H9 (cell line): ENCODE measurements around the gene CA12. TPM values are rescaled to one million over a fixed set of nuclear protein-coding genes. Genes with fewer than 3 reads are reported as not detected.

Source experiments
- DNase-seq: peaks from one replicate; pipeline ENCODE4 v3.0.0-alpha.2; 2017
- H2AFZ ChIP-seq: one replicate; pipeline ENCODE4 v1.6.1; 2013; ENCODE audit warnings: mild to moderate bottlenecking, low read length, control low read depth, moderate library complexity
- H2AK5ac ChIP-seq: 2 replicates; pipeline ENCODE4 v1.6.1; 2013; ENCODE audit warnings: low read length, control low read depth, mixed read lengths; ENCODE audit not compliant: insufficient read length
- H2BK120ac ChIP-seq: one replicate; pipeline ENCODE4 v1.6.1; 2013; ENCODE audit warnings: low read depth, mild to moderate bottlenecking, low read length, control low read depth, inconsistent platforms; ENCODE audit not compliant: poor library complexity, severe bottlenecking
- H2BK12ac ChIP-seq: 2 replicates; pipeline ENCODE4 v1.6.1; 2013; ENCODE audit warnings: low read length, control low read depth, mixed read lengths, low read depth; ENCODE audit not compliant: insufficient read length
- H2BK15ac ChIP-seq: 2 replicates; pipeline ENCODE4 v1.6.1; 2013; ENCODE audit warnings: low read depth, low read length, control low read depth
- H2BK20ac ChIP-seq: one replicate; pipeline ENCODE4 v1.6.1; 2013; ENCODE audit warnings: low read depth, mild to moderate bottlenecking, low read length, control low read depth, inconsistent platforms; ENCODE audit not compliant: poor library complexity, severe bottlenecking
- H2BK5ac ChIP-seq: 2 replicates; pipeline ENCODE4 v1.6.1; 2013; ENCODE audit warnings: low read length, control low read depth, mixed read lengths; ENCODE audit not compliant: insufficient read length
- H3K14ac ChIP-seq: 2 replicates; pipeline ENCODE4 v1.6.1; 2013; ENCODE audit warnings: low read length, control low read depth; ENCODE audit not compliant: insufficient read depth
- H3K18ac ChIP-seq: 2 replicates; pipeline ENCODE4 v1.6.1; 2013; ENCODE audit warnings: low read depth, mild to moderate bottlenecking, mixed read lengths, low read length, control low read depth; ENCODE audit not compliant: insufficient read length
- H3K23ac ChIP-seq: 2 replicates; pipeline ENCODE4 v1.6.1; 2013; ENCODE audit warnings: low read length, control low read depth, mixed read lengths, low read depth; ENCODE audit not compliant: insufficient read length
- H3K23me2 ChIP-seq: 2 replicates; pipeline ENCODE4 v1.6.1; 2013; ENCODE audit warnings: low read depth, mild to moderate bottlenecking, mixed read lengths, low read length, control low read depth; ENCODE audit not compliant: insufficient read length, poor library complexity, severe bottlenecking
- H3K27ac ChIP-seq: 2 replicates; pipeline ENCODE4 v1.5.1; 2013; ENCODE audit warnings: low read length, control low read depth, mixed read lengths, low read depth; ENCODE audit not compliant: insufficient read length
- H3K27me3 ChIP-seq: 2 replicates; pipeline ENCODE4 v1.6.1; 2013; ENCODE audit warnings: low read length, control low read depth, inconsistent platforms; ENCODE audit not compliant: insufficient read depth
- H3K4ac ChIP-seq: 2 replicates; pipeline ENCODE4 v1.6.1; 2013; ENCODE audit warnings: low read depth, mild to moderate bottlenecking, control low read depth, inconsistent platforms, low read length, moderate library complexity
- H3K4me1 ChIP-seq: 2 replicates; pipeline ENCODE4 v1.6.1; 2013; ENCODE audit warnings: low read length, control low read depth, inconsistent platforms; ENCODE audit not compliant: insufficient read depth
- H3K4me2 ChIP-seq: 2 replicates; pipeline ENCODE4 v1.6.1; 2013; ENCODE audit warnings: low read length, control low read depth, mixed read lengths; ENCODE audit not compliant: insufficient read length, insufficient read depth
- H3K56ac ChIP-seq: 2 replicates; pipeline ENCODE4 v1.6.1; 2013; ENCODE audit warnings: low read depth, mild to moderate bottlenecking, mixed read lengths, low read length, control low read depth; ENCODE audit not compliant: insufficient read length
- H3K79me1 ChIP-seq: 2 replicates; pipeline ENCODE4 v1.6.1; 2013; ENCODE audit warnings: low read depth, mild to moderate bottlenecking, moderate library complexity, low read length, control low read depth, inconsistent platforms; ENCODE audit not compliant: insufficient read depth, poor library complexity, severe bottlenecking
- H3K79me2 ChIP-seq: 2 replicates; pipeline ENCODE4 v1.6.1; 2013; ENCODE audit warnings: low read length, control low read depth, inconsistent platforms; ENCODE audit not compliant: insufficient read depth
- H3K9ac ChIP-seq: 2 replicates; pipeline ENCODE4 v1.6.1; 2013; ENCODE audit warnings: low read length, control low read depth, mixed read lengths; ENCODE audit not compliant: insufficient read length; ENCODE audit errors: extremely low read depth
- H3K9me3 ChIP-seq: one replicate; pipeline ENCODE4 v1.6.1; 2013; ENCODE audit warnings: low read depth, low read length, inconsistent platforms; ENCODE audit not compliant: control insufficient read depth
- H3T11ph ChIP-seq: one replicate; pipeline ENCODE4 v1.6.1; 2013; ENCODE audit warnings: mild to moderate bottlenecking, low read length, control low read depth, inconsistent platforms
- H4K20me1 ChIP-seq: one replicate; pipeline ENCODE4 v1.6.1; 2013; ENCODE audit not compliant: control insufficient read depth, insufficient read length, insufficient read depth
- H4K5ac ChIP-seq: 2 replicates; pipeline ENCODE4 v1.6.1; 2013; ENCODE audit warnings: low read depth, mild to moderate bottlenecking, mixed read lengths, low read length, control low read depth; ENCODE audit not compliant: insufficient read length
- H4K8ac ChIP-seq: replicated peaks from 2 replicates; pipeline ENCODE4 v1.6.1; 2013; ENCODE audit warnings: low read length, control low read depth, mixed read lengths, low read depth; ENCODE audit not compliant: insufficient read length
- H4K91ac ChIP-seq: 2 replicates; pipeline ENCODE4 v1.6.1; 2013; ENCODE audit warnings: low read depth, mild to moderate bottlenecking, moderate library complexity, mixed read lengths, low read length, control low read depth; ENCODE audit not compliant: insufficient read length
- H3K27ac Mint-ChIP-seq, 3 experiments: 2 replicates in 2 of 3; 3 replicates in 1 of 3; pipeline ENCODE4 v1.8.0; 2020 to 2021; ENCODE audit warnings: mixed read lengths in 3 of 3, mild to moderate bottlenecking in 1 of 3, moderate library complexity in 1 of 3
- H3K27me3 Mint-ChIP-seq: 2 replicates; pipeline ENCODE4 v1.8.0; 2021; ENCODE audit warnings: low read depth, mild to moderate bottlenecking, moderate library complexity, mixed read lengths
- H3K36me3 Mint-ChIP-seq, 3 experiments: 2 replicates in 2 of 3; 3 replicates in 1 of 3; pipeline ENCODE4 v1.8.0; 2020 to 2021; ENCODE audit warnings: low read depth in 3 of 3, mixed read lengths in 3 of 3; ENCODE audit not compliant: insufficient read depth in 1 of 3
- H3K4me1 Mint-ChIP-seq, 2 experiments: 2 replicates each; pipeline ENCODE4 v1.8.0; 2020; ENCODE audit warnings: mixed read lengths in 2 of 2
- H3K4me3 Mint-ChIP-seq, 2 experiments: 2 replicates in 1 of 2; 3 replicates in 1 of 2; pipeline ENCODE4 v1.8.0; 2020 to 2021; ENCODE audit warnings: mild to moderate bottlenecking in 2 of 2, mixed read lengths in 2 of 2, moderate library complexity in 1 of 2
- H3K9me3 Mint-ChIP-seq, 2 experiments: 2 replicates in 1 of 2; 3 replicates in 1 of 2; pipeline ENCODE4 v1.8.0; 2020; ENCODE audit warnings: mild to moderate bottlenecking in 2 of 2, mixed read lengths in 2 of 2, moderate library complexity in 1 of 2
- CTCF ChIP-seq: fragments of 200-600 bp; sonication (generic); conservative IDR thresholded peaks from 3 replicates; pipeline ENCODE4 v1.8.0; 2021; ENCODE audit warnings: antibody characterized with exemption, mild to moderate bottlenecking
- WGBS: extraction: QIAGEN DNeasy Blood & Tissue Kit; methylation state at CpG from one replicate; pipeline ENCODE4 v1.1.7; 2013; ENCODE audit warnings: missing lambda C conversion rate, low lambda C conversion rate, mixed read lengths; ENCODE audit not compliant: insufficient read length; ENCODE audit errors: extremely low coverage; 5-methylcytosine and 5-hydroxymethylcytosine counted together
- total RNA-seq: library from RNA; stranded (reverse); gene quantifications from 2 replicates; pipeline ENCODE4 v1.2.1, GENCODE V29; 2021

The CA12 gene
- total RNA-seq, 1 experiment from 2014 or later, result 0.68 TPM

GRCh38 chr15:63353887-63354286 is 27.8 kb downstream of the CA12 start:
- no peak overlapping the region for H3K4me3 Mint-ChIP-seq

More at GRCh38 chr15:63353887-63354286, 27.8 kb downstream of the CA12 start:
- H3K9me3 Mint-ChIP-seq, result no peaks in the 10 kb centered on the region
- H2AK5ac ChIP-seq, result no peak overlapping the region
- no peak overlapping the region for H4K5ac ChIP-seq
- H3K79me1 ChIP-seq, result no peaks in the 10 kb centered on the region
- H3K4me1 Mint-ChIP-seq, result peaks cover 6 to 9% of the 10 kb centered on the region in 2 experiments
- no peak overlapping the region for H3K4me2 ChIP-seq
- no peak overlapping the region for H3K18ac ChIP-seq
- no peaks in the 10 kb centered on the region for H3K36me3 Mint-ChIP-seq
- H3K4me1 ChIP-seq, result no peaks in the 10 kb centered on the region
- no peak overlapping the region for H2BK120ac ChIP-seq
- H2BK12ac ChIP-seq, result no peak overlapping the region
- no peak overlapping the region for H4K91ac ChIP-seq
- no peaks in the 10 kb centered on the region for H3K79me2 ChIP-seq
- H3K23me2 ChIP-seq, result no peaks in the 10 kb centered on the region
- no peak overlapping the region for H3K14ac ChIP-seq
- H3K27ac Mint-ChIP-seq, result no peak overlapping the region
- H2AFZ ChIP-seq, result no peak overlapping the region
- no peak for DNase-seq
- H3K56ac ChIP-seq, result no peak overlapping the region
- peaks cover 3% of the 10 kb centered on the region for H3K27me3 Mint-ChIP-seq
- H3K9me3 ChIP-seq, result no peaks in the 10 kb centered on the region
- H2BK20ac ChIP-seq, result no peak overlapping the region
- H3T11ph ChIP-seq, result no peak overlapping the region
- H3K4ac ChIP-seq, result no peak overlapping the region
- no peak overlapping the region for H4K8ac ChIP-seq
- no peak overlapping the region for H3K23ac ChIP-seq
- TF ChIP-seq CTCF, result no peak
- no peak overlapping the region for H3K27ac ChIP-seq
- no peak overlapping the region for H2BK5ac ChIP-seq
- H3K27me3 ChIP-seq, result no peaks in the 10 kb centered on the region
- no peak overlapping the region for H3K9ac ChIP-seq
- H4K20me1 ChIP-seq, result no peaks in the 10 kb centered on the region
- no peak overlapping the region for H2BK15ac ChIP-seq
- WGBS, result no CpG with 5 or more reads among the region's 5 CpGs
